GM21526 (cell line): ENCODE results near the gene ELMO2.

ENCODE experiments used
- ATAC-seq: cut with Tn5 transposase; IDR thresholded peaks from one replicate; pipeline ENCODE4 v1.9.1; 2021; ENCODE audit warnings: moderate library complexity; ENCODE audit not compliant: unreplicated experiment, low FRiP score

Gene ELMO2

GRCh38 chr20:46334303-46334904, 72.0 kb downstream of the ELMO2 start:
- ATAC-seq: no peak

DNA sequence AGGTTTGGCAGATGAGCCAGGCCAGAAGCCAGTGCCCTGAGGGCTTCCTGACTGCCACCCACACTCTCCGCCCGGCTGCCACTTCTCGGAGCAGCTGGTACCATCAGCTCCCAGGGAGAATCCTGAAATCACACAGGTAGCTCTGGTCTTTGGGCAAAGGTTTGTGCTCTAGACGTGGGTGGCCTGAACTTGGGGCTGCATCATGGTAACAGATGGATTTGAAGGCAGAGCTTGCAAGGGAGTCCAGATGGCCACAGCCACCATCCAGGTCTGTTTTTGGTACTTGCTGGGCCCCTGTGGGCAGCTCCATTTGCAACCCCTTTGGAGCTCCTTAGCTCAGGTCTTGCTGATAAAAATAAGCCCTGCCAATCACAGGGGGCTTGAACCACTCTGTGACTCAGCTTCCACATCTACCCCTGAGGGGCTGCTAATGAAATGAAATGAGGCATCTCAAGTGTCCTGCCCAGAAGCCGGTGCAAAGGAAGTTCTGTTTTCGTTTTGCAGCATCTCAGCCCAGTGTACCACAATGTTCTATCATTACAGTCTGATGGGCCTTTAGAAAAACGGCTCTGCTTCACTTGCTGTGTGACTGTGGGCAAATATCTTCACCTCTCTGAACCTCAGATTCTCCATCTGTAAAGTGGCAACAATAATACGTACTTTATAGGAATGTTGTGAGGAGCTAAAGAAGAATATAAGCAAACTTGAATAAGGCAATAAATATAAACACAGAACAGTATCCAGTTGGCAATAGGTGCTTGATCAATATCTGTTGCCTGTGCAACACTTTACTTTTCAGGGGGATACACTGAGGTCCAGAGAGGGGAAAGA, 73.0 kb downstream of the ELMO2 start:
- ATAC-seq: no peak

DNA sequence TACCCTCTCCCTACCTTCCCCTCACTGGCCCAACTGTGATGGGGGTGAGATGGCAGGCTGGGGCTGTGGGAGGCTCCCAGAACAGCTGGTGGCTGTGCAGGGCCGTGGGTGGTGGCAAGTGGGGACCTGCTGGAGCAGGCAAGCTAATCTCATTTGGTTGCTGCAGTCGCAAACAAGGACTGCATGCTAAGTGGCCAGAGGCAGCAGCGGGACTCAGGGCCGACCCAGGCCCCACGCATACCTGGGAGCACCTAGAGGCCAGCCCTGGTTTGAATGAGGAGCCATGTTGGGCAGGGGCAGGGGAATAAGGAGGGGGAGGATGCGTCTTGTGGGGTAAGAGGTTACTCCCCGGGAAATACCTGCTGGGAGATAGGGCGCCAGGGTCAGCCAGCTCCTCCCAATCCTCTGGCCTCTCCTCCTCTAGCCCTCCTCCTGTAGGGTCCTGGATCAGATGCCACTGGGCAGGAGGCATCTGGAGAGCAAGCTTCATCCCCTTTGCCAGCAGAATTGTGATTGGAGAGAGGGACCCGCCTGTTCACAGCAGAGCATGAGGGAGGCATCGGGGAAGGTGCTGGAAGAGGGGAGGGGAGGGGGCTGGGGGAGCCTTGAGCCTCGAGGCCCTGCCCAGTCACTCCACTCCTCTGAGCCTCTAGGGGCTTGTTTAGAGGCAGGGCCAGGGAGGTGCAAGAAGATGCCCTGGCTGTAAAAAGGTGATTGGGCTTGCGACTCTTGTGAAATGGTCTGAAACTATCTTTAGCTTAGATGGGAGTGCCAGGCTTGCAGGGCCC, 73.8 kb downstream of the ELMO2 start:
- no peak for ATAC-seq

DNA sequence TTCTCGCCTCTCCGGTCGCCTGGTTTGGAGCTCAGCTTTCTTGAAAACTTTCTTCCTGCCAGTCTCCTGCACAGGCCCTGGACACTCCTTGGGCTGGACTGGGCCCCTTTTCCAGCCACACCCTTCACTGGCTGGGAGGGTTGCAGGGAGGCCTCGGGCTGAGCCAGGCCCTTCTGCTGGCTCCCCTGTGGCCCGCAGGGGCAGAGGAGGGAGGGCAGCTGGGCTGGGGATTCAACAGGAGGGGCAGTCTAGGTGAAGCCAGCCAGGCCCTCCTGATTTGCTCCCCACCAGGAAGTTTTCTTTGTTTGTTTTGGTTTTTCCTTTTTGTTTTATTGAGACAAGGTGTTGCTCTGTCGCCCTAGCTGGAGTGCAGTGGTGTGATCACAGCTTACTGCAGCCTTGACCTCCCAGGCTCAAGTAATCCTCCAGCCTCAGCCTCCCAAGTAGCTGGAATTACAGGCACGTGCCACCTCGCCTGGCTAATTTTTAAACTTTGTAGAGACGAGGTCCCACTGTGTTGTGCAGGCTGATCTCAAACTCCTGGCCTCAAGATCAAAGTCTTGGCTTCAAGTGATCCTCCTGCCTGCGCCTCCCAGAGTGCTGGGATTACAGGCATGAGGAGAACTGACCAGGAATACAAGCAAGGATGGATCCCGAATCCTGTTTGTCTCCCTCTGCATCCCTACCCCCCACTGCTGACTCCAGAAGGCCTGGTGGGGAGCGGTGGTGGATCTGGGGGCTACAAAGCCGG, 74.6 kb downstream of the ELMO2 start:
- ATAC-seq: no peak

- no peak for ATAC-seq
These were observed 75.5 kb downstream of the ELMO2 start for GRCh38 chr20:46330831-46331371.

DNA sequence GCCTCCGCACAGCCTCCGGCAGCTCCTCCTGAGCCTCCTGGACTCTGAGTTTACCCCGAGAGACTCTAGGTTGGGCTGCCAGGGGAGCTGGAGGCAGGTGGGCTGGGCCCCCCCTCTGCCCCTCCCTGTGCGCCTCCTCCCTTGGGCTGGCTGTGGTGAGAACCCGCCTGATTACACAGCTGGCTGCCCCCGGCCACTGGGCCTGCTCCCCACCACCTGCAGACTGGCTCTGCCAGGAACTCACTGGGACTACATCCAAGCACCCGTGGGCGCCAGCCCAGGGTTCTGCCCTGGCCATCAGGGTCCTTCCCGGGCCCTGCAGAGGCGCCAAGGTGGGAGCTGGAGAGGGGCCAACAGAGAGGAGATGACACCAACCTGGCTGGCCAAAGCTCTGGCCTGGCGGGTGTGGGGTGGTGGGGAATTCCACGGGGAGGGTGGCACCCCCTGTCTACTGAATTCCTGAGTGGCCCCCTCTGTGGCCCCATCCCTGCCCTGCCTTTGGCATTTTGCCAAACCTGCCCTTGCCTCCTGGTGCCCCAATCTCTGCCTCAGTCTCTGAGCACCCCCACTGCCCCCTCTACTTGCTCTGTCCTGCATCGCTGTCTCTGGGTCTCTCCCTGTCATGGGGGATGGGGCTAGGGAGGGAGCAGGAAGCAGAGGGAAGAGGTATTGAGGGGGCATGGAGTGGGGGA, 76.2 kb downstream of the ELMO2 start:
- ATAC-seq: no peak

DNA sequence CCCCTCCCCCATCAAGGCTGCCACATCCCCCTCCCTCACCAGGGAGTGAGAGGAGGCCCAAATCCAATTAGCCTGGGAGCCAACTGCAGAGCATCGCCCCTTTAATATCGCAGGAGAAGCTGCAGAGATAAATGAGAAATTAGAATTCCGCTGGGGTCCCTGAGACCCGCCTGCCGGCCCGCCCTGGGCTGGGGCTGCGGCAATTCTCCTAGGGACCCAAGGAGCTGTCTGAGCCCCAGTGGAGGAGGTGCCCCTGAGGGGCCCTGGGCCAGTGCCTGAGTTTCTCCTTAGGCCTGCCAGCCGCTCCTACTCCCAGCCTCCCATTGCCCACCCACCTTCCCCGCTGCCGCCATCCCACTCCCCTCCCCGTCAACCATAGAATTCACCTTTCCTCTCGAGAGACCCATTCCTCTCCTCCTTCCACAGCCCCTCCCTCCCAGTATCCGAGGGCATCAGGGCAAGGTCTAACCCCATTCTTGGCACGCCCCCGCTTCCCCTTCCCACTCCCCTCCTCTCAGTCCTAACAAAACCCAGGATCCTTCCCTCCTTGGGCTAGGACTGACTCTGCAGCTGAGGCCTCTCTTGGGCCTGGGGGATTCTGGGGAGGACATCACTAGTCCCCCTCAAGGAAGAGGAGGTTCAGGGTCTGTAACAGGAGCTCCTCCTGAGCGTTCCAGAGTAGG, 78.1 kb downstream of the ELMO2 start:
- no peak for ATAC-seq

DNA sequence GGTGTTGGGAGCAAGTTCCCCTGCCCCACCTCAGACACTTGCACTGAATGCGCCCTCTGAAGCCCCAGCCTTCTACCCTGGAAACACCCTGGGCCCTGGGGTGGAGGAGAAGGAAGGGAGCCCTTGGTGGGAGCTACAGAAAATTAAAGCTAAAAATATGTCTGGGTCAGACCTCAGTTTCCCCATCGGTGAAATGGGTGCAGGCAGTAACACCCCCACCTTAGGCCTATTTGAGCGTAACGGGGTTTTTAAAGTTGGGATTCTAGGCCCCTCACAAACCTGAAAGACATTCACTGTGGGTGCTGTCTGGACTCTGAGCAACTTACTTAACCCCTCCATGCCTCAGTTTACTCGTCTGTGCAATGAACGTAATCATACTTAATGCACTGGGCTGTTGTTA, 78.9 kb downstream of the ELMO2 start:
- no peak for ATAC-seq

GRCh38 chr20:46325789-46326188, 80.6 kb downstream of the ELMO2 start:
- no peak for ATAC-seq

DNA sequence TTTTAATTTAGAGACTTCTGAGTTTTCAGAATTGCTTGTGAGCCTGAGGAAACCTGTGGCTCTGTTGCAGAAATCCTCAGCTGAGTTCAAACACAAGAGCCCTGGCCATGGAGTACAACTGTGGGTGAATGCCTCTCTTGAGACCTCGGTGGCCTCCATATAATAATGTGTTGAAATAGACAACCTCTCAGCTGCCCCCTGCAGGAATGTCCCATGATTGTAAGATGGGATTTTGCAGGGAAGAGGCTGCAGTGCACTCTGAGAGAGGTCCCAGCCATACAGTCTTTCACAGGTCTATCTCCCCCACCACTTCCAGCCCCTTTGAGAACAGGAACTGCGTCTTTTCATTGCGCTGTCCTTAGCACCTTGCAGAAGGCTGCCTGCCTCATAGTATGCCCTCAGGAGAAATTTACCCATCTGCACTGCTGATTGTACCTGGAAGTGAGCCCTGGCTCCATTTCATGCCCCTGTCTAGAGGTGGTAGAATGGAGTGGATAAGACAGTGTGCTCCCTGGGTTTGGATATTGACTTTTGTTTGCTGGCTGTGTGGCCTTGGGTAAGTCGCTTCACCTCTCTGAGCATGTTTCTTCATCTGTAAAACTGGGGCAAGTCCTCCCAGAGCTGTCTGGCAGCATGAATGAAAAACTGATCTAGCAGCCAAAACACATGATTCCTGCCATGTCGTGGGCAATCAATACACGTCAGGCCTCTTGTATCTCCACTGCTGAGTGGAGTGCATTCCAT, 81.3 kb downstream of the ELMO2 start:
- no peak for ATAC-seq

- no peak for ATAC-seq
These were observed 82.0 kb downstream of the ELMO2 start for GRCh38 chr20:46324379-46324778.

- ATAC-seq: no peak
These were observed 82.9 kb downstream of the ELMO2 start for GRCh38 chr20:46323557-46323956.

- ATAC-seq: no peak
These were observed 83.8 kb downstream of the ELMO2 start for GRCh38 chr20:46322641-46323040.

DNA sequence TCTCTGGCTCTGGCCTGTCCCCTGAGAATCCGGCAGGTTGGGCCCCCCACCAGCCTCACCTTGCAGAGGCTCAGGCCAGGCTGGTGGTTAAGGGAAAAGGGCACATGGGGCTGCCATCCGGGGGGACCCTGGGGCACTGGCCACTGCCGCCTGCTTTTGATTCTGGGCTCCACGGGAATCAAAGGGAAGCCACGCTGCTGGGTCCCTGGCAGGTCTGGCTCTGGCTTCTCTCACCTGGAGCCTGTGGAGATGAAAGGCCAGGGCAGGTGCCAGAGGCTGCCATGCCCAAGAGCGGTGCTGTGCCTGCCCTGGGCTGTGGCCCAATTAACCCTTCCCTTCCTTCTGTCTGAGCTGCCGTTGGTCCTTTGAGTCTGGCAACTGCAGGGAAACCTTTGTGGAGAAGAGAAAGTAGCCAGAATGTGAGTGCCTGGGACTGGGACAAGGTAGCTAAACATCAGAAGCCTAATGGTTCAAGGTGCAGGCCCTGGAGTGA, 88.7 kb downstream of the ELMO2 start:
- no peak for ATAC-seq

DNA sequence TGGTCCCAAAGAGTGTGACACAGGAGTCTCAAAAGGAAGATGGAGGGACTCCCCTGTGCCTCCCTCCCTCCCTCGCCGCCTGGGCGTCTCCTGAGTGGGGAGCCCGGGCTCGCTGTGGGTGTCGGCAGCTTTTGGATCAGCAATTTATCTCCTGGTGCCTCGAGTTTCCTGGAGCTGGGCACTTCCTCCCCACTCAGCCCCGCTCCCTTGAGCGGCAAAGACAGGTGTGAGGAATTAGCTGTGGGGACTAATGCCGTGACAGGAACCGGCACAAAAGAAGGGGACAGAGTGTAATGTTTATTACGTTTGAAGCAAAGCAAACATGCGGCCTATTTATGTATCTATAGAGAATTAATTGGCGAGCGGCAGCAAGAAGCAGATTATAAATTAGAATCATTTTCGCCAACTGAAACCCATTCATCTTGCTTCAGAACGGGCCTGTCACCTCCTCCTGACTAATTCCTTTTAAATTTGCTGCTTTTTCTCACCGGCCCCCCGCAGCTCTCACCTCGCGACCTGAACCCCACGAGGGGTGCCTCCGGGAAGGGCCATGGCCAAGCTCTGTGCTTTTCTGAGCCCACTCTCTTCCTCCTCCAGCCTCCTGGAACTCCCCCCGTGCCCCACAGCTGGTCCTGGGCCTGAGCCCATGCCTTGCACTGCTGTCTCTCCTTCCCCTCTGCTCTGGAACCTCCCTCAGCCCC, 89.3 kb downstream of the ELMO2 start:
- ATAC-seq: no peak
